HepG2 (cell line): ENCODE data around the gene MACROH2A1. TPM values are rescaled to one million over a fixed set of nuclear protein-coding genes. Genes with fewer than 3 reads are reported as not detected.

ENCODE experiments used
- ATAC-seq: fragments of 200-7000 bp; cut with Tn5 transposase; 3 replicates; pipeline ENCODE4 v1.9.1; 2020; ENCODE audit warnings: mild to moderate bottlenecking, moderate library complexity
- BruUV-seq: library from RNA; stranded (reverse); fragments of 400-500 nt; replicated peaks from 2 replicates; lab custom pipeline; 2021; lab: Mats Ljungman, UMichigan
- CTCF ChIA-PET: fragments of 300-600 bp; formaldehyde crosslinking; extraction: SDS; loops from one replicate; lab custom pipeline; 2021; ENCODE audit warnings: low total read pairs, inconsistent platforms, low intra/inter-chr PET ratio; lab: Yijun Ruan, JAX
- POLR2A ChIA-PET: fragments of 350-600 bp; sonication (Branson Sonifier 250); formaldehyde crosslinking; loops from one replicate; lab custom pipeline; 2020; ENCODE audit warnings: antibody characterized with exemption, inconsistent platforms; lab: Yijun Ruan, JAX
- DNase-seq: peaks from one replicate; pipeline ENCODE4 v3.0.0-alpha.2; 2015; ENCODE audit warnings: low spot score
- FAIRE-seq: peaks from 3 replicates; lab custom pipeline; 2011; peaks lifted over from hg19 to GRCh38; lab: Jason Lieb, UNC
- H2AFZ ChIP-seq: one replicate; pipeline ENCODE4 v1.6.1; 2011; ENCODE audit warnings: low read length, inconsistent platforms
- H3K27ac ChIP-seq: fragments of 300-600 bp; 3 replicates; pipeline ENCODE4 v1.8.0; 2011; ENCODE audit warnings: mixed run types, mild to moderate bottlenecking, mixed read lengths, low read length, inconsistent platforms; ENCODE audit not compliant: insufficient read depth; ENCODE audit errors: extremely low read length
- H3K27me3 ChIP-seq, 2 experiments: fragments of 200-600 bp in 1 of 2; 2 replicates in 1 of 2; 3 replicates in 1 of 2; pipeline versions ENCODE4 v1.6.0 to v1.8.0; 2011; ENCODE audit warnings: low read length in 2 of 2, mild to moderate bottlenecking in 2 of 2, moderate library complexity in 2 of 2, inconsistent platforms in 1 of 2; ENCODE audit not compliant: insufficient read depth in 2 of 2, control insufficient read depth in 1 of 2
- H3K36me3 ChIP-seq, 2 experiments: fragments of 200-600 bp in 1 of 2; replicated peaks in 1 of 2; 2 replicates in 1 of 2; 3 replicates in 1 of 2; pipeline versions ENCODE4 v1.5.1 to v1.8.0; 2011; ENCODE audit warnings: low read length in 2 of 2, inconsistent platforms in 1 of 2; ENCODE audit not compliant: insufficient read depth in 2 of 2, control insufficient read depth in 1 of 2
- H3K4me1 ChIP-seq: 2 replicates; pipeline ENCODE4 v1.5.1; 2012; ENCODE audit warnings: low read length, inconsistent platforms; ENCODE audit not compliant: insufficient read depth
- H3K4me2 ChIP-seq: 2 replicates; pipeline ENCODE4 v1.6.0; 2011; ENCODE audit warnings: low read depth, low read length, inconsistent platforms
- H3K4me3 ChIP-seq, 3 experiments: fragments of 200-600 bp in 1 of 3; sonication (generic), shearing (Covaris generic) in 1 of 3; replicated peaks in 1 of 3; 2 replicates each; pipeline ENCODE4 v1.5.1; 2011 to 2016; ENCODE audit warnings: low read length in 3 of 3, inconsistent platforms in 2 of 3, low read depth in 2 of 3, mild to moderate bottlenecking in 2 of 3, control low read depth in 1 of 3, mixed read lengths in 1 of 3; ENCODE audit not compliant: insufficient read depth in 1 of 3
- H3K79me2 ChIP-seq: one replicate; pipeline ENCODE4 v1.6.1; 2011; ENCODE audit warnings: low read length, inconsistent platforms; ENCODE audit not compliant: insufficient read depth
- H3K9ac ChIP-seq: 2 replicates; pipeline ENCODE4 v1.6.0; 2011; ENCODE audit warnings: mild to moderate bottlenecking, low read depth, low read length, inconsistent platforms; ENCODE audit not compliant: insufficient read depth
- H3K9me3 ChIP-seq: 2 replicates; pipeline ENCODE4 v1.5.1; 2012; ENCODE audit warnings: mild to moderate bottlenecking, low read length
- H4K20me1 ChIP-seq: 2 replicates; pipeline ENCODE4 v1.6.0; 2011; ENCODE audit warnings: inconsistent platforms, mild to moderate bottlenecking, low read length, moderate library complexity; ENCODE audit not compliant: insufficient read depth
- ATF3 ChIP-seq: sonication (generic); formaldehyde crosslinking; IDR thresholded peaks from 2 replicates; pipeline ENCODE4 v1.4.0; 2020; ENCODE audit warnings: missing genetic modification reagents
- HMGXB3 ChIP-seq: sonication (generic); formaldehyde crosslinking; IDR thresholded peaks from 2 replicates; pipeline ENCODE4 v1.4.0; 2020; ENCODE audit warnings: missing genetic modification reagents, borderline replicate concordance
- RBM22 ChIP-seq: fragments of 200-400 bp; formaldehyde crosslinking; optimal IDR thresholded peaks from 2 replicates; pipeline ENCODE3; 2017; ENCODE audit warnings: mild to moderate bottlenecking, low read length, moderate library complexity
- WGBS: methylation state at CpG from one replicate; pipeline ENCODE4 v1.1.6; 2017; ENCODE audit warnings: low lambda C conversion rate; 5-methylcytosine and 5-hydroxymethylcytosine counted together
- in situ Hi-C: cut with HindIII; loops from 2 replicates; pipeline ENCODE4 v1.10.0; 2017; ENCODE audit warnings: low pct_unique_long_range_greater_than_20kb; ENCODE audit not compliant: extremely low pct_ligation_motif_present
- intact Hi-C: fragments of 100-400 bp; cut with micrococcal nuclease; formaldehyde crosslinking; loops from one replicate; pipeline ENCODE4 v1.10.0; 2022; ENCODE audit not compliant: unreplicated experiment
- polyA plus RNA-seq, 8 experiments: library from polyadenylated mRNA; depleted of rRNA in 3 of 8; stranded (reverse) in 7 of 8; unstranded in 1 of 8; fragments of >200 nt; fragmentation: Illumina TruSeq in 4 of 8; extraction: Trizol in 4 of 8; gene quantifications; 2 replicates each; pipeline versions ENCODE4 v1.2.1 to v1.2.3, GENCODE V29; 2011 to 2016; ENCODE audit warnings: low read depth in 4 of 8, missing spikeins in 1 of 8, mixed read lengths in 1 of 8; ENCODE audit not compliant: insufficient read depth in 1 of 8
- total RNA-seq, 5 experiments: library from RNA; depleted of rRNA; stranded (reverse); fragments of >200 nt; fragmentation: Illumina TruSeq; extraction: Trizol; gene quantifications; 2 replicates each; pipeline ENCODE4 v1.2.3, GENCODE V29; 2016; ENCODE audit warnings: low read depth in 1 of 5

Gene MACROH2A1
- total and polyA plus RNA-seq, 2 of the 13 experiments (the other 11 are each of a cell fraction or from before 2014, with no cell fraction given) = 69.1 to 158 TPM

- no peaks in the 10 kb centered on the region for H3K27me3 ChIP-seq
Measured at GRCh38 chr5:135365281-135365680, 33.8 kb downstream of the MACROH2A1 start.

More at GRCh38 chr5:135365281-135365680, 33.8 kb downstream of the MACROH2A1 start:
- POLR2A ChIA-PET = no interaction called here
- no peak overlapping the region for H3K27ac ChIP-seq
- H3K36me3 ChIP-seq = peaks cover 32 to 82% of the 10 kb centered on the region in 2 experiments
- DNase-seq (no peak), FAIRE-seq (no peak), ATAC-seq (no peak)
- H3K79me2 ChIP-seq = no peaks in the 10 kb centered on the region
- no peaks in the 10 kb centered on the region for H4K20me1 ChIP-seq
- BruUV-seq = no TSS peak
- no peak overlapping the region for H2AFZ ChIP-seq
- no peak for TF ChIP-seq ATF3
- TF ChIP-seq RBM22 = peak; percentile 26
- TF ChIP-seq HMGXB3 = no peak
- H3K9me3 ChIP-seq = no peaks in the 10 kb centered on the region
- H3K4me3 ChIP-seq = no peak overlapping the region
- 98% methylated on average over 2 of the region's 2 CpGs for WGBS
- 0 out of 2 replicates have a peak, but pooled peaks cover 6% of the 10 kb centered on the region for H3K4me1 ChIP-seq
- CTCF ChIA-PET = no interaction called here
- in situ Hi-C loops (no loop called here), intact Hi-C loops (no loop called here)
- H3K9ac ChIP-seq = no peak overlapping the region
- H3K4me2 ChIP-seq = no peak overlapping the region
